Measurements from ENCODE around the gene SNX9. TPM values are rescaled to one million over a fixed set of nuclear protein-coding genes. Genes with fewer than 3 reads are reported as not detected.

SNX9 gene
- total and polyA plus RNA-seq, 2 of the 8 experiments (the other 6 are each of a cell fraction or from before 2014, with no cell fraction given) = 11.8 to 23.2 TPM

DNA sequence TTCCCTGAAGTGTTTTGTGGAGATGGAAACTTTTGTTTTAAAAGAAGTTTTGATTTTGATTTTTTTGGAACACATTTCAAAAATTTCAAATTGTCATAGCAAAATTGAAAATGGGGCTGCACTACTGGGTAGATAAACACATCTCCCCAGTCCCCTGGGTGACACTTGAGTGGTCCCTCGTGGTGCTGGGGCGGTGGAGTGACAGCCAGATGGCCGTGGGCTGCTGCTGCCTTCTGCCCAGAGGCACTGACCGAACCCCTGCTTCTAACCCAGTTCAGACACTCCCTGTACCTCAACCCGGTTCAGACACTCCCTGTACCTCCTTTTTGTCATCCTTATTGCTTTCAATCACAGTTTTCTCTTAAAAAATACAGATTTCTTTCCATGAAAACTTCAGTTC, 88.7 kb downstream of the SNX9 start (continued):
- TF ChIP-seq, protein P1, sequence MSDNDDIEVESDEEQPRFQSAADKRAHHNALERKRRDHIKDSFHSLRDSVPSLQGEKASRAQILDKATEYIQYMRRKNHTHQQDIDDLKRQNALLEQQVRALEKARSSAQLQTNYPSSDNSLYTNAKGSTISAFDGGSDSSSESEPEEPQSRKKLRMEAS (IDR thresholded peaks at IDR 0.05) = no peak
- TF ChIP-seq CHD1 (IDR thresholded peaks at IDR 0.05; ENCODE audit: low read depth, low read length) (no peak), CREB1 (IDR thresholded peaks at IDR 0.05) (no peak), CTBP2 (IDR thresholded peaks at IDR 0.05; ENCODE audit: borderline replicate concordance, insufficient read depth, insufficient read length, low read length) (no peak), JUN (IDR thresholded peaks at IDR 0.05; ENCODE audit: low read depth, low read length) (no peak), SIX5 (IDR thresholded peaks at IDR 0.05; ENCODE audit: low read depth, low read length) (no peak), POU5F1 (IDR thresholded peaks at IDR 0.05; ENCODE audit: low read depth, low read length) (no peak)
- TF ChIP-seq, protein P2, sequence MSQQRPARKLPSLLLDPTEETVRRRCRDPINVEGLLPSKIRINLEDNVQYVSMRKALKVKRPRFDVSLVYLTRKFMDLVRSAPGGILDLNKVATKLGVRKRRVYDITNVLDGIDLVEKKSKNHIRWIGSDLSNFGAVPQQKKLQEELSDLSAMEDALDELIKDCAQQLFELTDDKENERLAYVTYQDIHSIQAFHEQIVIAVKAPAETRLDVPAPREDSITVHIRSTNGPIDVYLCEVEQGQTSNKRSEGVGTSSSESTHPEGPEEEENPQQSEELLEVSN (IDR thresholded peaks at IDR 0.05) = no peak

All from H1 (cell line).